Peyer's patch (tissue), 4 donors: ENCODE results near the gene ZNF784. TPM values are rescaled to one million over a fixed set of nuclear protein-coding genes. Genes with fewer than 3 reads are reported as not detected.
A peak's percentile ranks its signal among the peaks of the same experiment; 100 is the strongest.

Experiments used
- DNase-seq, 3 donors: peaks; one replicate each; pipeline ENCODE4 v3.0.0-alpha.2; 2017 to 2019
- H3K27ac ChIP-seq, 4 donors: fragments of 200-600 bp; sonication (generic); one replicate each; pipeline ENCODE4 v1.5.1; 2016 to 2019
- H3K27me3 ChIP-seq, 2 donors: fragments of 200-600 bp; sonication (generic); one replicate each; pipeline ENCODE4 v1.5.1; 2019
- H3K36me3 ChIP-seq, 3 donors: fragments of 200-600 bp; sonication (generic); one replicate each; pipeline ENCODE4 v1.5.1; 2016 to 2019
- H3K4me1 ChIP-seq, 4 donors: fragments of 200-600 bp; sonication (generic); one replicate each; pipeline ENCODE4 v1.5.1; 2016 to 2019
- H3K4me3 ChIP-seq, 4 donors: fragments of 200-600 bp; sonication (generic); 1 replicate in 3 of 4; 2 replicates in 1 of 4; pipeline ENCODE4 v1.5.1; 2016 to 2019; ENCODE audit warnings: mild to moderate bottlenecking in 1 of 4
- H3K9me3 ChIP-seq, 4 donors: fragments of 200-600 bp; sonication (generic); one replicate each; pipeline ENCODE4 v1.5.1; 2016 to 2019; ENCODE audit warnings: mild to moderate bottlenecking in 1 of 4
- POLR2A ChIP-seq, 2 donors: fragments of 450-650 bp; IDR thresholded peaks; one replicate each; pipeline ENCODE4 v1.5.1; 2017; ENCODE audit warnings: antibody characterized with exemption in 2 of 2, mild to moderate bottlenecking in 2 of 2, moderate library complexity in 2 of 2
- total RNA-seq, 4 donors: library from RNA; depleted of rRNA; stranded (reverse); fragments of >200 nt; gene quantifications; one replicate each; pipeline ENCODE4 v1.1.0, GENCODE V29; 2016
- TF ChIP-seq, protein P1 (sequence below), 6 experiments: fragments of 450-650 bp in 4 of 6; fragments of 200-600 bp in 2 of 6; sonication (generic) in 1 of 6; IDR thresholded peaks; one replicate each; pipeline ENCODE4 v1.5.1; 2017 to 2019; ENCODE audit warnings: antibody characterized with exemption in 6 of 6, mild to moderate bottlenecking in 3 of 6, moderate library complexity in 1 of 6

The ZNF784 gene
- total RNA-seq, 4 donors from 2014 or later, result 6.0 to 18.3 (median 12.3) TPM

DNA sequence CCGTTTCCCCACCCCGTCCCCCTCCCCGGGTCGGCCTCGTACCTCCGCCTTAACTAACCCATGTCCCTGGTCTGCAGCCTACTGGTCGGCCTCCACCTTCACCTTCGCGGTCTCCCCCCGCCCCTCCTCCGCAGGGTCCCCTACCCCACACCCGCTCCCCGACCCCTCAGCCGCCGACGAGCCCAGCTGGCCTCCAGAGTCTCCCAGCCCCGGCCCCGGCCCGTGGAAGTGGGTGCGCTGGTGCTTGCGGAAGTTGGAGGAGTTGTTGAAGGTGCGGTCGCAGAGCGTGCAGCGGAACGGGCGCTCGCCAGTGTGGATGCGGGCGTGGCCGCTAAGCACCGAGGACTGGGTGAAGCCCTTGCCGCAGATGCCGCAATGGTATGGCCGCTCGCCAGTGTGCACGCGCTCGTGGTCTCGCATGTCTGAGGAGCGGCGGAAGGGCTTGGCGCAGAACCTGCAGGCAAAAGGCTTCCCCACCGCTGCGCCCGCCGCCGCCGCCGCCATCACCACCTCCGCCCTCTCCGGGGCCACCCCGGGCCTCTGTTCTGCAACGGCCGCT, 2.6 kb downstream of the ZNF784 start:
- peak in 1 of 3 donors; percentile 45 for DNase-seq
- no peak for TF ChIP-seq POLR2A (IDR thresholded peaks at IDR 0.05)
- TF ChIP-seq, protein P1, sequence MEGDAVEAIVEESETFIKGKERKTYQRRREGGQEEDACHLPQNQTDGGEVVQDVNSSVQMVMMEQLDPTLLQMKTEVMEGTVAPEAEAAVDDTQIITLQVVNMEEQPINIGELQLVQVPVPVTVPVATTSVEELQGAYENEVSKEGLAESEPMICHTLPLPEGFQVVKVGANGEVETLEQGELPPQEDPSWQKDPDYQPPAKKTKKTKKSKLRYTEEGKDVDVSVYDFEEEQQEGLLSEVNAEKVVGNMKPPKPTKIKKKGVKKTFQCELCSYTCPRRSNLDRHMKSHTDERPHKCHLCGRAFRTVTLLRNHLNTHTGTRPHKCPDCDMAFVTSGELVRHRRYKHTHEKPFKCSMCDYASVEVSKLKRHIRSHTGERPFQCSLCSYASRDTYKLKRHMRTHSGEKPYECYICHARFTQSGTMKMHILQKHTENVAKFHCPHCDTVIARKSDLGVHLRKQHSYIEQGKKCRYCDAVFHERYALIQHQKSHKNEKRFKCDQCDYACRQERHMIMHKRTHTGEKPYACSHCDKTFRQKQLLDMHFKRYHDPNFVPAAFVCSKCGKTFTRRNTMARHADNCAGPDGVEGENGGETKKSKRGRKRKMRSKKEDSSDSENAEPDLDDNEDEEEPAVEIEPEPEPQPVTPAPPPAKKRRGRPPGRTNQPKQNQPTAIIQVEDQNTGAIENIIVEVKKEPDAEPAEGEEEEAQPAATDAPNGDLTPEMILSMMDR (IDR thresholded peaks at IDR 0.05), result no peak
- Histone ChIP-seq H3K36me3 (peaks cover 0 to 22% (median 0%) of the 10 kb centered on the region in 3 donors), H3K4me1 (peaks cover 0 to 6% (median 0%) of the 10 kb centered on the region in 4 donors), H3K27me3 (no peaks in the 10 kb centered on the region), H3K4me3 (no peak overlapping the region), H3K9me3 (no peaks in the 10 kb centered on the region), H3K27ac (no peak overlapping the region)

DNA sequence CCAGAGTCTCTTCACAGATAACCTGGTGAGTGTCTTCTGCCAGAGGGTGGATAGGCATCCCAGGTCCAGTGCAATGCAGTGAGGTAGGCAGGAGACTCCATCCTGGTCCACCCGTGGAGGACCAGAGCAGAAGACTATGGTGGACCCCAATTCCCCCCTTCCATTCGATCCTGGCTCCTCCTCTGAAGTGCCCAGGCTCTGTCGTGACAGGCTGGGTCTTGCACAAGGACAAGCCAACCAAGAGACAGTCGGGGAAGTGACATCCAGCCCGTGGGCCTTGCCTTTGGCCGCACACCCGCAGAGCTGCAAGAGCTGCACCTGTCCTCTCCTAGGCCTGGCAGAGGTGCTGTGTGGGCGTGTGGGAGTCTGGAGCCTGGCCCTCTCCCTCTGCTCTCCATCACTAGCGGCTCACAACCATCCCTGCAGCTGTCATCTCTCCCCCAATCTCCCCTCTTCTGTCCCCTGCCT, 3.1 kb downstream of the ZNF784 start:
- no peaks in the 10 kb centered on the region for H3K27me3 ChIP-seq
- TF ChIP-seq, protein P1 (IDR thresholded peaks at IDR 0.05), result no peak
- no peak for TF ChIP-seq POLR2A (IDR thresholded peaks at IDR 0.05)
- no peak overlapping the region for H3K27ac ChIP-seq
- peaks cover 0 to 6% (median 0%) of the 10 kb centered on the region in 4 donors for H3K4me1 ChIP-seq
- no peak for DNase-seq
- H3K36me3 ChIP-seq, result peaks cover 0 to 28% (median 0%) of the 10 kb centered on the region in 3 donors
- no peaks in the 10 kb centered on the region for H3K9me3 ChIP-seq
- H3K4me3 ChIP-seq, result no peak overlapping the region

DNA sequence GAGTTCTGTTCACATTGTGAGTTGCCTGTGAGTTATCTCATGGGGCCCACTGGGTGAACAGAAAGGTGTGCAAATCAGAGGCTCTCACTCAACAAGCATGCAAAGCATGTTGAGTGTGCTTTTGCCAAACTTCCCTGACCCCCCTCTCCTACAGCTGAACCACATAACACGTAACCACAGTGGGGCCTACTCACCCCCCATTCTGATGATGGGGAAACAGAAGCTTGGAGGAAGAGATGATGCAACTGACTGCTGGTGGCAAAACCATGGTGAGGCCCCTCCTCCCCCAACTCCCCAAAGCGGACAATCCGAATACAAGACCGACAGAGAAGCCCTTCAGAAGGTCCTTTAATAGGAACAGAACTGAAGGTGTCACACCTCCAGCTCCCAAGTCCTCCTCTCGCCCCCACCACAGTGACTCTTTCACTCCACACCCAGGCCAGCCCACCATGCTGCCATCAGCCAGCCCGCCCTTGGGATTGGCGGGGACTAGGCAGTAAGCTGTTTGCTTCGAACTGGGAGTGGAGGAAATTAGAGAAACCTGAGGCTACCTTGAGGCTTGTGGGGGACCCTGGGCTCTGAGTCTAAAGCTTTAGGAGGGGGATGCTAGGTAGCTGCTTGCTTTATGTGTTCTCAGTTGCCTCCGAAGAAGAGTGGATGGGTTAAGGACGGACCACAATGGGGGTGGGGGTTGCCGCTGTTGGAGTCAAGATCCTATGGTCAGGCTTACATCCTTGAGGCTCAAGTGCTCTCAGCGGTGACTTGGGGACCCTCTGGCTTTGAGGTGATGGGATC, 3.8 kb downstream of the ZNF784 start:
- DNase-seq, result no peak
- Histone ChIP-seq H3K36me3 (peaks cover 0 to 34% (median 0%) of the 10 kb centered on the region in 3 donors), H3K27me3 (no peaks in the 10 kb centered on the region), H3K4me1 (peaks cover 0 to 6% (median 0%) of the 10 kb centered on the region in 4 donors), H3K27ac (no peak overlapping the region), H3K9me3 (no peaks in the 10 kb centered on the region), H3K4me3 (no peak overlapping the region)
- no peak for TF ChIP-seq POLR2A (IDR thresholded peaks at IDR 0.05)
- TF ChIP-seq, protein P1 (IDR thresholded peaks at IDR 0.05), result no peak

DNA sequence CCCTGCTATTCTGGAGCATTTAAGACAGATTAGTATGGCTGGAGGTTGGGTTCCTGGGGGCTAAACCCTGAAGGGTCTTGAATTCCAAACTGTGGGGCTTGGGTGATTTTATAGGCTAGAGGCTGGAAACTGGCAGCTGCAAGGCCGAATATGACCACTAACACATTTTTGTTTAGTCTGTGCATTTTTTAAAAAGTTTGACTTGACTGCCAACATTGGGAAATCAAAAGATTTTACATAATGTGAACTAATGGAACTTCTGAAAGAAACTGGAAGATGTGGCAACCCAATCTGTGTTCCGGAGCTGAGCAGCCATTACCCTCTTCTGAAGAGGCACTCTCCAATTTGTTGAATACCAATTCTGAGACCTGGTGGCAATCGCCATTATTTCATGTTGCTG, 5.1 kb downstream of the ZNF784 start:
- Histone ChIP-seq H3K9me3 (no peaks in the 10 kb centered on the region), H3K27me3 (no peaks in the 10 kb centered on the region), H3K36me3 (peaks cover 0 to 46% (median 0%) of the 10 kb centered on the region in 3 donors), H3K27ac (peak overlapping the region in 1 of 4 donors; percentile 0), H3K4me1 (no peaks in the 10 kb centered on the region), H3K4me3 (no peak overlapping the region)
- DNase-seq, result no peak
- TF ChIP-seq, protein P1 (IDR thresholded peaks at IDR 0.05), result no peak
- TF ChIP-seq POLR2A (IDR thresholded peaks at IDR 0.05), result no peak

DNA sequence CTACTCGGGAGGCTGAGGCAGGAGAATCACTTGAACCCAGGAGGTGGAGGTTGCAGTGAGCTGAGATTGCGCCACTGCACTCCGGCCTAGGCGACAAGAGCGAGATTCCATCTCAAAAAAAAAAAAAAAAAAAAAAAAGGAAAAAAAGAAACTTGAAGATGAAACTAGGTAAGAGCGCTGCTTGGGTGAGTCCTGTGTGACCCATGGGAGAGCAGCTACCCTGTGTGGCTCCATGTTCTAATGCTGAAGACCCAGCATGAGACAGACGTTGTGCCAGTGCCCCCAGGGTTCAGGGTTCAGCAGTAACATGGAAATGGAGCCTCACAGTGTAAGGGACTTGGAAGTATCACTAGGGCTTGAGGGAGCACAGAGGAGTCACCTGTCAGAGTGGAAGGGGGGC, 5.9 kb downstream of the ZNF784 start:
- no peak for DNase-seq
- no peak for TF ChIP-seq POLR2A (IDR thresholded peaks at IDR 0.05)
- TF ChIP-seq, protein P1 (IDR thresholded peaks at IDR 0.05), result no peak
- Histone ChIP-seq H3K27ac (peak overlapping the region in 1 of 4 donors; percentile 0), H3K4me3 (no peak overlapping the region), H3K27me3 (no peaks in the 10 kb centered on the region), H3K9me3 (no peaks in the 10 kb centered on the region), H3K4me1 (no peaks in the 10 kb centered on the region), H3K36me3 (peaks cover 0 to 54% (median 0%) of the 10 kb centered on the region in 3 donors)
